ENCODE data around the gene KCTD7. TPM values are rescaled to one million over a fixed set of nuclear protein-coding genes. Genes with fewer than 3 reads are reported as not detected.

The KCTD7 gene
- total RNA-seq, 1 experiment from 2014 or later = 3.9 TPM

- ChIA-PET RAD21 (ENCODE audit: low non-redundant PET in 1 of 2, low total read pairs in 2 of 2, uncharacterized antibody in 2 of 2, unreplicated experiment in 2 of 2) (no interaction called here), CTCF (no interaction called here), POLR2A (no interaction called here)
- ATAC-seq (no peak), DNase-seq (ENCODE audit: low read depth, low spot score) (no peak)
- Histone ChIP-seq H3K27me3 (ENCODE audit: insufficient read depth, low read length) (no peaks in the 10 kb centered on the region), H3K79me2 (ENCODE audit: insufficient read depth, low read length) (no peaks in the 10 kb centered on the region), H3K4me3 (replicated peaks in 1 of 2; ENCODE audit: low read depth in 1 of 2, low read length in 2 of 2) (no peak overlapping the region), H3K27ac (ENCODE audit: low read depth, low read length) (no peak overlapping the region), H3K4me2 (ENCODE audit: low read length) (no peak overlapping the region), H3K4me1 (ENCODE audit: control insufficient read depth in 1 of 2, insufficient read depth in 2 of 2, low read length in 2 of 2) (peaks cover under 1 to 2% of the 10 kb centered on the region in 2 experiments; a peak in 2 of 4 replicates), H3K36me3 (ENCODE audit: control insufficient read depth in 1 of 2, insufficient read depth in 2 of 2, low read length in 2 of 2) (no peaks in the 10 kb centered on the region), H3K9ac (ENCODE audit: low read length) (no peak overlapping the region), H2AFZ (ENCODE audit: low read depth, low read length, poor library complexity, severe bottlenecking) (no peak overlapping the region), H3K9me3 (ENCODE audit: control insufficient read depth in 1 of 2, insufficient read depth in 1 of 2, low read depth in 1 of 2, low read length in 2 of 2) (no peaks in the 10 kb centered on the region), H4K20me1 (ENCODE audit: insufficient read depth) (no peaks in the 10 kb centered on the region), H3K9me2 (ENCODE audit: insufficient read depth) (no peaks in the 10 kb centered on the region)
- no peak for TF ChIP-seq SIN3A (IDR thresholded peaks at IDR 0.05; ENCODE audit: low read depth)
- no TSS peak for BruUV-seq (replicated peaks)
- intact Hi-C loops (cut with micrococcal nuclease) = no loop called here
These were observed 39.4 kb downstream of the KCTD7 start for GRCh38 chr7:66668112-66668511.

- H3K9ac ChIP-seq (ENCODE audit: low read length) = no peak overlapping the region
- DNase-seq (ENCODE audit: low read depth, low spot score) = no peak
- no TSS peak for BruUV-seq (replicated peaks)
- TF ChIP-seq POLR2A (IDR thresholded peaks at IDR 0.05; ENCODE audit: borderline replicate concordance, extremely low read depth, insufficient read depth, insufficient read length) (no peak), CTCF (IDR thresholded peaks at IDR 0.05 in 2 of 3, conservative IDR thresholded peaks at IDR 0.05 in 1 of 3; ENCODE audit: borderline replicate concordance in 1 of 3, insufficient read depth in 1 of 3, low read depth in 2 of 3, low read length in 2 of 3) (no peak), FOSL1 (IDR thresholded peaks at IDR 0.05; ENCODE audit: low read depth) (no peak), SIN3A (IDR thresholded peaks at IDR 0.05; ENCODE audit: low read depth) (no peak), POLR2AphosphoS5 (IDR thresholded peaks at IDR 0.05; ENCODE audit: low read depth, low read length) (no peak), CEBPB (IDR thresholded peaks at IDR 0.05; ENCODE audit: low read depth) (no peak), EZH2phosphoT487 (IDR thresholded peaks at IDR 0.05; ENCODE audit: borderline replicate concordance) (no peak), REST (IDR thresholded peaks at IDR 0.05; ENCODE audit: low read depth) (no peak), SP1 (IDR thresholded peaks at IDR 0.05; ENCODE audit: low read depth) (no peak), SRF (IDR thresholded peaks at IDR 0.05; ENCODE audit: low read depth) (no peak), YY1 (IDR thresholded peaks at IDR 0.05; ENCODE audit: extremely low read depth, insufficient replicate concordance, low read depth, low read length) (no peak), MAX (IDR thresholded peaks at IDR 0.05) (no peak), RAD21 (IDR thresholded peaks at IDR 0.05; ENCODE audit: low read depth) (no peak), ZNF274 (IDR thresholded peaks at IDR 0.05; ENCODE audit: low read depth, low read length) (no peak), EGR1 (IDR thresholded peaks at IDR 0.05; ENCODE audit: low read depth) (no peak), TCF7L2 (IDR thresholded peaks at IDR 0.05; ENCODE audit: borderline replicate concordance, extremely low read depth, insufficient read depth, insufficient read length) (no peak), ATF3 (IDR thresholded peaks at IDR 0.05) (no peak)
These were observed 40.0 kb downstream of the KCTD7 start for GRCh38 chr7:66668677-66669076.

More at GRCh38 chr7:66668677-66669076, 40.0 kb downstream of the KCTD7 start:
- no peaks in the 10 kb centered on the region for H4K20me1 ChIP-seq (ENCODE audit: insufficient read depth)
- no peaks in the 10 kb centered on the region for H3K79me2 ChIP-seq (ENCODE audit: insufficient read depth, low read length)
- H3K27me3 ChIP-seq (ENCODE audit: insufficient read depth, low read length) = no peaks in the 10 kb centered on the region
- CTCF ChIA-PET = no interaction called here
- H3K4me3 ChIP-seq (replicated peaks in 1 of 2; ENCODE audit: low read depth in 1 of 2, low read length in 2 of 2) = no peak overlapping the region
- intact Hi-C loops (cut with micrococcal nuclease) = no loop called here
- peaks cover 2 to 5% of the 10 kb centered on the region in 2 experiments; a peak in 2 of 4 replicates for H3K4me1 ChIP-seq (ENCODE audit: control insufficient read depth in 1 of 2, insufficient read depth in 2 of 2, low read length in 2 of 2)
- POLR2A ChIA-PET = no interaction called here
- no peak overlapping the region for H3K4me2 ChIP-seq (ENCODE audit: low read length)
- RAD21 ChIA-PET (ENCODE audit: low non-redundant PET in 1 of 2, low total read pairs in 2 of 2, uncharacterized antibody in 2 of 2, unreplicated experiment in 2 of 2) = no interaction called here
- H3K9me2 ChIP-seq (ENCODE audit: insufficient read depth) = no peaks in the 10 kb centered on the region
- no peak overlapping the region for H2AFZ ChIP-seq (ENCODE audit: low read depth, low read length, poor library complexity, severe bottlenecking)
- no peak overlapping the region for H3K27ac ChIP-seq (ENCODE audit: low read depth, low read length)
- no peaks in the 10 kb centered on the region for H3K9me3 ChIP-seq (ENCODE audit: control insufficient read depth in 1 of 2, insufficient read depth in 1 of 2, low read depth in 1 of 2, low read length in 2 of 2)
- ATAC-seq = no peak
- no peaks in the 10 kb centered on the region for H3K36me3 ChIP-seq (ENCODE audit: control insufficient read depth in 1 of 2, insufficient read depth in 2 of 2, low read length in 2 of 2)
